ENCODE measurements around the gene WNT11.

WNT11 gene

GRCh38 chr11:76153571-76153923 lies 52.8 kb downstream of the WNT11 start:
- no peak for DNase-seq (ENCODE audit: low spot score)

- no peak for DNase-seq (ENCODE audit: low spot score)
Observed at GRCh38 chr11:76152741-76153570, 53.3 kb downstream of the WNT11 start.

- peak; percentile 90 for DNase-seq (ENCODE audit: low spot score)
Observed at GRCh38 chr11:76152086-76152681, 54.1 kb downstream of the WNT11 start.

- DNase-seq (ENCODE audit: low spot score): no peak
Observed at GRCh38 chr11:76151556-76152085, 54.7 kb downstream of the WNT11 start.

- no peak for DNase-seq (ENCODE audit: low spot score)
Observed at GRCh38 chr11:76150141-76150540, 56.2 kb downstream of the WNT11 start.

GRCh38 chr11:76149713-76150112 lies 56.6 kb downstream of the WNT11 start:
- no peak for DNase-seq (ENCODE audit: low spot score)

GRCh38 chr11:76148941-76149613 lies 57.2 kb downstream of the WNT11 start:
- no peak for DNase-seq (ENCODE audit: low spot score)

- no peak for DNase-seq (ENCODE audit: low spot score)
Observed at GRCh38 chr11:76148231-76148630, 58.1 kb downstream of the WNT11 start.

GRCh38 chr11:76147106-76147740 lies 59.1 kb downstream of the WNT11 start:
- no peak for DNase-seq (ENCODE audit: low spot score)

GRCh38 chr11:76143274-76143673 lies 63.0 kb downstream of the WNT11 start:
- no peak for DNase-seq (ENCODE audit: low spot score)

- DNase-seq (ENCODE audit: low spot score): no peak
Observed at GRCh38 chr11:76141901-76142588, 64.3 kb downstream of the WNT11 start.

- no peak for DNase-seq (ENCODE audit: low spot score)
Observed at GRCh38 chr11:76140912-76141574, 65.3 kb downstream of the WNT11 start.

GRCh38 chr11:76139314-76139713 lies 67.0 kb downstream of the WNT11 start:
- no peak for DNase-seq (ENCODE audit: low spot score)
